Peyer's patch (tissue), 4 donors: Measurements from ENCODE around the gene SLC10A1.

ENCODE experiments used
- CTCF ChIP-seq, 6 experiments: fragments of 450-650 bp in 4 of 6; fragments of 200-600 bp in 2 of 6; sonication (generic) in 1 of 6; IDR thresholded peaks; one replicate each; pipeline ENCODE4 v1.5.1; 2017 to 2019; ENCODE audit warnings: antibody characterized with exemption in 6 of 6, mild to moderate bottlenecking in 3 of 6, moderate library complexity in 1 of 6
- POLR2A ChIP-seq, 2 donors: fragments of 450-650 bp; IDR thresholded peaks; one replicate each; pipeline ENCODE4 v1.5.1; 2017; ENCODE audit warnings: antibody characterized with exemption in 2 of 2, mild to moderate bottlenecking in 2 of 2, moderate library complexity in 2 of 2

GRCh38 chr14:69752773-69753172 lies 44.3 kb downstream of the SLC10A1 start:
- TF ChIP-seq POLR2A (IDR thresholded peaks at IDR 0.05) (no peak), CTCF (IDR thresholded peaks at IDR 0.05) (no peak)
